Measurements from ENCODE around the gene CUL3. TPM values are rescaled to one million over a fixed set of nuclear protein-coding genes. Genes with fewer than 3 reads are reported as not detected.

The CUL3 gene
- total RNA-seq, 6 donors from 2014 or later, result 24.6 to 117 (median 58.0) TPM

DNA sequence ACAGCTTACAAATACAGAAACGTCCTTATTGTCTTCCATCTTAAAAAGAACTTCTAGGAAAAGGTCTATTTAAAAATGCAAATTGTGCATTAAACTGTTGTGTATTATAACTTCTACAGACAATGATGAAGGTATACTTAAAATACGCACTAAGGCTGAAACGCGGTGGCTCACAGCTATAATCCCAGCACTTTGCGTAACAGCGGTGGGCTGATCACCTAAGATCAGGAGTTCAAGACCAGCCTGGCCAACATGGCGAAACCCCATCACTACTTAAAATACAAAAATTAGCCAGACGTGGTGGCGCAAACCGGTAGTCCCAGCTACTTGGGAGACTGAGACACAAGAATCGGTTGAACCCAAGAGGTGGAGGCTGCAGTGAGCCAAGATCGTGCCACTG, 4.9 kb downstream of the CUL3 start:
- H3K27ac ChIP-seq, result no peak overlapping the region
- H3K9me3 ChIP-seq, result no peaks in the 10 kb centered on the region
- WGBS, 2 donors, result 91 to 92% methylated on average over 12 of the region's 12 CpGs
- H3K4me1 ChIP-seq, result peaks cover 55 to 78% (median 66%) of the 10 kb centered on the region in 4 donors
- DNase-seq (no peak), ATAC-seq (ENCODE audit: low FRiP score in 2 of 2) (no peak)
- TF ChIP-seq POLR2AphosphoS5 (IDR thresholded peaks at IDR 0.05) (no peak), EP300 (IDR thresholded peaks at IDR 0.05) (no peak), POLR2A (IDR thresholded peaks at IDR 0.05) (no peak)
- TF ChIP-seq, protein P1, sequence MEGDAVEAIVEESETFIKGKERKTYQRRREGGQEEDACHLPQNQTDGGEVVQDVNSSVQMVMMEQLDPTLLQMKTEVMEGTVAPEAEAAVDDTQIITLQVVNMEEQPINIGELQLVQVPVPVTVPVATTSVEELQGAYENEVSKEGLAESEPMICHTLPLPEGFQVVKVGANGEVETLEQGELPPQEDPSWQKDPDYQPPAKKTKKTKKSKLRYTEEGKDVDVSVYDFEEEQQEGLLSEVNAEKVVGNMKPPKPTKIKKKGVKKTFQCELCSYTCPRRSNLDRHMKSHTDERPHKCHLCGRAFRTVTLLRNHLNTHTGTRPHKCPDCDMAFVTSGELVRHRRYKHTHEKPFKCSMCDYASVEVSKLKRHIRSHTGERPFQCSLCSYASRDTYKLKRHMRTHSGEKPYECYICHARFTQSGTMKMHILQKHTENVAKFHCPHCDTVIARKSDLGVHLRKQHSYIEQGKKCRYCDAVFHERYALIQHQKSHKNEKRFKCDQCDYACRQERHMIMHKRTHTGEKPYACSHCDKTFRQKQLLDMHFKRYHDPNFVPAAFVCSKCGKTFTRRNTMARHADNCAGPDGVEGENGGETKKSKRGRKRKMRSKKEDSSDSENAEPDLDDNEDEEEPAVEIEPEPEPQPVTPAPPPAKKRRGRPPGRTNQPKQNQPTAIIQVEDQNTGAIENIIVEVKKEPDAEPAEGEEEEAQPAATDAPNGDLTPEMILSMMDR (IDR thresholded peaks at IDR 0.05), result no peak
- no peak overlapping the region for H3K4me3 ChIP-seq
- H3K27me3 ChIP-seq, result no peaks in the 10 kb centered on the region
- H3K36me3 ChIP-seq, result no peaks in the 10 kb centered on the region

DNA sequence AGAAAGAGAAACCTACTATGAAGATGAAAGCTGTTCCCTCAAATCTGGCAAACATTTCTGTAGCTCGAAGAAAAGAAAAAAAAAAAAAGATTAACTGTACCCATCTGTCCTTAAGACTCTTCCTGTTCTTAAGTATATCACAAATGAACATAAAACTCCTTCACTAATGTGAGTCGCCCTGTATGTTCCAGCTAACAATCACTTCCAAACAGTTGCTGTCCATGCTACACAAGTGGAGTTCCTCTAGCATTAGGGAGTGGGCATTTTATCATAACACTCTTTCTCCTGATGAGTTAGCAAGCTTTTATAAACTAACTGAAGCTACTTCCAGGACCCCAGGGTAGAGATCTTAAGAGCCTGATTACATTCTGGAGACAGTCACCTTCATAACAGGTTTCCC, 5.8 kb downstream of the CUL3 start:
- TF ChIP-seq, protein P1 (IDR thresholded peaks at IDR 0.05), result no peak
- no peak for TF ChIP-seq POLR2AphosphoS5 (IDR thresholded peaks at IDR 0.05)
- no peak for TF ChIP-seq POLR2A (IDR thresholded peaks at IDR 0.05)
- TF ChIP-seq EP300 (IDR thresholded peaks at IDR 0.05), result no peak
- DNase-seq, result no peak
- no peak overlapping the region for H3K4me3 ChIP-seq
- H3K4me1 ChIP-seq, result peaks cover 64 to 85% (median 75%) of the 10 kb centered on the region in 4 donors
- H3K36me3 ChIP-seq, result no peaks in the 10 kb centered on the region
- no peaks in the 10 kb centered on the region for H3K9me3 ChIP-seq
- no peaks in the 10 kb centered on the region for H3K27me3 ChIP-seq
- no peak overlapping the region for H3K27ac ChIP-seq
- WGBS, 2 donors, result 7 to 10% methylated on average over 2 of the region's 2 CpGs
- ATAC-seq (ENCODE audit: low FRiP score in 2 of 2), result no peak

DNA sequence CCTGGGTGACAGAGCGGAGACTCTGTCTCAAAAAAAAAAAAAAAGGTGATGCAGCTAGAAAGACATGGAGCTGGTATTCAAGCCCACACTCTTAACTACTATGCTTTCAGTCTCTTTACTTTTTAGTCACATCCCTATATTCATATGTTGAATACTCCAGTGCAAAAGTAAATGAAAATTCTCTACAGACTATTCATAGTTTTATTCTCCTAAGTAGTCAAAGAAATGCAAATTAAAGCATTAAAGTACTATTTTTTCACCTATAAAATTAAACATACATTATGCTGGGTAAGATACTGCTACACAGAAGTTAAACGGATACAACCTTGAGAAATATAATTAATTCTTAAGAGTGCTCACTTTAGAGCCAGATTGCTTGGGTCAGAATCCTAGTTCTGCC, 7.6 kb downstream of the CUL3 start:
- DNase-seq, result no peak
- peaks cover 64 to 88% (median 76%) of the 10 kb centered on the region in 4 donors for H3K4me1 ChIP-seq
- no peaks in the 10 kb centered on the region for H3K36me3 ChIP-seq
- TF ChIP-seq POLR2AphosphoS5 (IDR thresholded peaks at IDR 0.05) (no peak), EP300 (IDR thresholded peaks at IDR 0.05) (no peak)
- no peak overlapping the region for H3K4me3 ChIP-seq
- WGBS, 2 donors, result 77 to 82% methylated on average over 2 of the region's 2 CpGs
- H3K9me3 ChIP-seq, result no peaks in the 10 kb centered on the region
- ATAC-seq (ENCODE audit: low FRiP score in 2 of 2), result no peak
- no peaks in the 10 kb centered on the region for H3K27me3 ChIP-seq
- no peak overlapping the region for H3K27ac ChIP-seq

DNA sequence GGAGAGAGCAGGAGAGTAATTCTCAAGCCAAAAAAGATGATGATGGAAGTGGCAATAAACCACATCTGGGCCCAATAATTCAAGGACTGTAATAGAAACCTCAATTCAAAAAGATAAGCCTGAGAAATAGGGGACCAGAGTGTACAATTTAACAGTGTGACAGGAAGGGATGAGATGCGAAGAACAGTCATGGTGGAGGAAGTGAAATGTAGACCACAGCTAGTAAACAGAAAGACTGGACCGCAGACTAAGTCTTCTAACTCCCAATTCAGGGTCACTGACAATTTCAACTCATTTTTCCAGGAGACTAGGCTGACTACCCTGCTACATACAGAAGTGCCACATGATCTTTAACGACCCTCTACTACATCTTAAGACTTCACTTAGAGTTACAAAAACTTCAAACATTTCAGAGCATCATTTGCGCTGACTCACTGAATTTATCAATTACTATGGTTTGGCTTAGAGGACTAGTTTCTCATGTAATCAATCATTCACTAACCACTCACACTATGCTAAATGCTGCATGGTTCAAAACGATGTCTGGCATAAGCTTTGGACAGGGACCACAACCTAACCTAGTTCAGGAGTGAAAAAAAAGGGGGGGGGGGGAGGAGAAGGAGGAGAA, 9.0 kb downstream of the CUL3 start:
- TF ChIP-seq, protein P1 (IDR thresholded peaks at IDR 0.05), result no peak
- TF ChIP-seq POLR2AphosphoS5 (IDR thresholded peaks at IDR 0.05) (no peak), EP300 (IDR thresholded peaks at IDR 0.05) (no peak), POLR2A (IDR thresholded peaks at IDR 0.05) (no peak)
- DNase-seq, result no peak
- H3K27ac ChIP-seq, result no peak overlapping the region
- H3K4me1 ChIP-seq, result peaks cover 55 to 86% (median 72%) of the 10 kb centered on the region in 4 donors
- no peak overlapping the region for H3K4me3 ChIP-seq
- H3K9me3 ChIP-seq, result no peaks in the 10 kb centered on the region
- 38 to 50% methylated on average over 5 of the region's 5 CpGs for WGBS, 2 donors
- no peaks in the 10 kb centered on the region for H3K36me3 ChIP-seq
- no peaks in the 10 kb centered on the region for H3K27me3 ChIP-seq
- ATAC-seq (ENCODE audit: low FRiP score in 2 of 2), result no peak

DNA sequence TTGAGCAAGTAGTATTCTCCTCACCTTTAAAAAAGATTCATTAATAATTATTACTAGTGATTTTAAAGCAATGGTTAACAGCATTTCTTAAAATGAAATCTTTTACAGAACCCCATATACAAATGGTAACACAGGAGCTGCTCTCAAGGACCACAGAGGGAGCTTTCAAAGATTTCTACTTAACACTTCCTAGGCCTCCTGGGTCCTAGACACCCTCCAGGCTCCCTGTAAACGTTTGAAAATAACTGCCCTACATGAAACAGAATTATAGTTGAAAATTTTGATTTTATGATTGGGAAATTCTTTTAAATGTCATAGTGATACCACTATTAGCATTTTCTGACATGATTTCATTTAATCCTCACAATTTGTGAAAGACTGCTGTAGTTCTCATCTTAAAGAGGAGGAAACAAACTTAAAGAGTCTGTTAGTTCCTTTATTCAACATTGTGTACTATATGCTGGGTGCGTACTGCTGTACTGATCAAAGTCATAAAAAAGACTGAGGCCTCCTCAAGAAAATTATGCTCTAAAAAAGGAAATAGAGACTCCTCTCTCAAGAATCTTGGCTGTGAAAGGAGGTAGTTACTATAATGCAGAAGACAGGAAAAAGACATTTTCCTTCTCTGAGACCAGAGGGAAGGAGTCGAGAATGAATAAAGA, 10.6 kb downstream of the CUL3 start:
- H3K27ac ChIP-seq, result no peak overlapping the region
- no peak for TF ChIP-seq POLR2AphosphoS5 (IDR thresholded peaks at IDR 0.05)
- no peak for TF ChIP-seq POLR2A (IDR thresholded peaks at IDR 0.05)
- TF ChIP-seq, protein P1 (IDR thresholded peaks at IDR 0.05), result no peak
- no peak for TF ChIP-seq EP300 (IDR thresholded peaks at IDR 0.05)
- ATAC-seq (ENCODE audit: low FRiP score in 2 of 2), result no peak
- H3K4me3 ChIP-seq, result no peak overlapping the region
- peaks cover 50 to 81% (median 68%) of the 10 kb centered on the region in 4 donors for H3K4me1 ChIP-seq
- H3K9me3 ChIP-seq, result no peaks in the 10 kb centered on the region
- no peak for DNase-seq
- WGBS, 2 donors, result 24 to 27% methylated on average over 3 of the region's 3 CpGs
- H3K36me3 ChIP-seq, result no peaks in the 10 kb centered on the region
- no peaks in the 10 kb centered on the region for H3K27me3 ChIP-seq
